ENCODE data around the gene CEP57. TPM values are rescaled to one million over a fixed set of nuclear protein-coding genes. Genes with fewer than 3 reads are reported as not detected.

CEP57 gene
- total and polyA plus RNA-seq, 2 of the 4 experiments (the other 2 are of a cell fraction), result 14.5 to 30.5 TPM

DNA sequence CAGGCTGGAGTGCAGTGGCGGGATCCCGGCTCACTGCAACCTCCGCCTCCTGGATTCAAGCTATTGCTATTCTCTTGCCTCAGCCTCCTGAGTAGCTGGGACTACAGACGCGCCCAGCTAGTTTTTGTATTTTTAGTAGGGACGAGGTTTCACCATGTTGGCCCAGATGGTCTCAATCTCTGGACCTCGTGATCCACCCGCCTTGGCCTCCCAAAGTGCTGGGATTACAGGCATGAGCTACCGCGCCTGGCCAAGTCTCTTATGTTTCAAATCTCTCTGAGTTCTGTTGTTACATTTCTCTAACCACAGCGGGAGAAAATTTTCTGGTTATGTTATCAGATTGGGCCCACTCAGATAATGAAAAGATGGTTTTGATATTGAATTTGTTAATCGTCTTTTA lies 10.1 kb downstream of the CEP57 start:
- 100% methylated on average over 2 of the region's 12 CpGs; no CpG with 5 or more reads in 1 of the 2 experiments for WGBS, 2 experiments (ENCODE audit: extremely low coverage in 2 of 2, insufficient read length in 1 of 2)
- Histone ChIP-seq H3K4ac (ENCODE audit: low read depth, low read length) (no peak overlapping the region), H2BK5ac (ENCODE audit: low read depth, low read length, poor library complexity, severe bottlenecking) (no peak overlapping the region), H3K79me1 (ENCODE audit: low read depth in 1 of 2, low read length in 2 of 2) (peaks cover 7 to 36% of the 10 kb centered on the region in 2 experiments), H3K9me1 (ENCODE audit: insufficient read depth, low read length) (no peaks in the 10 kb centered on the region), H3K4me1 (ENCODE audit: control insufficient read depth, insufficient read depth, low read length) (no peaks in the 10 kb centered on the region), H3K18ac (ENCODE audit: low read depth, low read length) (no peak overlapping the region), H3K27ac (ENCODE audit: insufficient read depth, low read length) (no peak overlapping the region), H3K36me3 (ENCODE audit: control insufficient read depth, insufficient read depth, low read length) (peaks cover 9% of the 10 kb centered on the region), H3K23ac (ENCODE audit: low read depth, low read length) (no peak overlapping the region), H3K4me2 (ENCODE audit: low read depth, low read length) (no peak overlapping the region), H2AFZ (replicated peaks; ENCODE audit: low read length, poor library complexity) (no peak overlapping the region), H4K5ac (ENCODE audit: low read depth, low read length) (no peak overlapping the region), H3K9ac (ENCODE audit: low read depth, low read length) (no peak overlapping the region), H3K56ac (ENCODE audit: extremely low read depth, insufficient read depth, low read length) (no peak overlapping the region), H3K27me3 (ENCODE audit: control insufficient read depth, insufficient read depth, low read length) (no peaks in the 10 kb centered on the region), H4K20me1 (ENCODE audit: insufficient read depth, low read length) (peaks cover 3% of the 10 kb centered on the region; the same call in 1 of the 2 replicates), H2AK5ac (ENCODE audit: low read depth, low read length) (no peak overlapping the region), H2BK20ac (ENCODE audit: low read depth, low read length) (no peak overlapping the region), H2AK9ac (replicated peaks; ENCODE audit: low read depth, low read length, poor library complexity) (no peak overlapping the region), H3K4me3 (ENCODE audit: insufficient read depth, low read depth, low read length) (no peak overlapping the region), H4K91ac (ENCODE audit: insufficient read depth, low read depth, low read length) (no peak overlapping the region), H2BK120ac (ENCODE audit: low read depth, low read length) (no peak overlapping the region), H3K9me3 (ENCODE audit: control insufficient read depth, insufficient read depth, low read length) (no peaks in the 10 kb centered on the region), H3K14ac (replicated peaks; ENCODE audit: low read depth, low read length) (no peak overlapping the region), H4K8ac (ENCODE audit: low read depth in 2 of 2, low read length in 2 of 2) (no peak overlapping the region), H2BK15ac (ENCODE audit: low read depth, low read length) (no peak overlapping the region)
- TF ChIP-seq MAZ (IDR thresholded peaks at IDR 0.05; ENCODE audit: borderline replicate concordance, low read depth, low read length), result no peak
- TF ChIP-seq POLR2A (IDR thresholded peaks at IDR 0.05; ENCODE audit: low read depth, low read length), result no peak
- no peak for TF ChIP-seq CEBPB (IDR thresholded peaks at IDR 0.05; ENCODE audit: low read depth, low read length)
- no peak for TF ChIP-seq BHLHE40 (IDR thresholded peaks at IDR 0.05; ENCODE audit: low read depth, low read length)
- no peak for TF ChIP-seq MXI1 (IDR thresholded peaks at IDR 0.05; ENCODE audit: borderline replicate concordance, low read depth, low read length)
- TF ChIP-seq MAFK (IDR thresholded peaks at IDR 0.05; ENCODE audit: low read depth, low read length), result no peak
- TF ChIP-seq NFE2L2 (IDR thresholded peaks at IDR 0.05; ENCODE audit: low read depth, low read length), result no peak
- TF ChIP-seq, protein P1, sequence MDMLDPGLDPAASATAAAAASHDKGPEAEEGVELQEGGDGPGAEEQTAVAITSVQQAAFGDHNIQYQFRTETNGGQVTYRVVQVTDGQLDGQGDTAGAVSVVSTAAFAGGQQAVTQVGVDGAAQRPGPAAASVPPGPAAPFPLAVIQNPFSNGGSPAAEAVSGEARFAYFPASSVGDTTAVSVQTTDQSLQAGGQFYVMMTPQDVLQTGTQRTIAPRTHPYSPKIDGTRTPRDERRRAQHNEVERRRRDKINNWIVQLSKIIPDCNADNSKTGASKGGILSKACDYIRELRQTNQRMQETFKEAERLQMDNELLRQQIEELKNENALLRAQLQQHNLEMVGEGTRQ (IDR thresholded peaks at IDR 0.05; ENCODE audit: low read depth, low read length), result no peak
- TF ChIP-seq FOS (IDR thresholded peaks at IDR 0.05; ENCODE audit: low read depth, low read length), result no peak
- TF ChIP-seq, protein P2, sequence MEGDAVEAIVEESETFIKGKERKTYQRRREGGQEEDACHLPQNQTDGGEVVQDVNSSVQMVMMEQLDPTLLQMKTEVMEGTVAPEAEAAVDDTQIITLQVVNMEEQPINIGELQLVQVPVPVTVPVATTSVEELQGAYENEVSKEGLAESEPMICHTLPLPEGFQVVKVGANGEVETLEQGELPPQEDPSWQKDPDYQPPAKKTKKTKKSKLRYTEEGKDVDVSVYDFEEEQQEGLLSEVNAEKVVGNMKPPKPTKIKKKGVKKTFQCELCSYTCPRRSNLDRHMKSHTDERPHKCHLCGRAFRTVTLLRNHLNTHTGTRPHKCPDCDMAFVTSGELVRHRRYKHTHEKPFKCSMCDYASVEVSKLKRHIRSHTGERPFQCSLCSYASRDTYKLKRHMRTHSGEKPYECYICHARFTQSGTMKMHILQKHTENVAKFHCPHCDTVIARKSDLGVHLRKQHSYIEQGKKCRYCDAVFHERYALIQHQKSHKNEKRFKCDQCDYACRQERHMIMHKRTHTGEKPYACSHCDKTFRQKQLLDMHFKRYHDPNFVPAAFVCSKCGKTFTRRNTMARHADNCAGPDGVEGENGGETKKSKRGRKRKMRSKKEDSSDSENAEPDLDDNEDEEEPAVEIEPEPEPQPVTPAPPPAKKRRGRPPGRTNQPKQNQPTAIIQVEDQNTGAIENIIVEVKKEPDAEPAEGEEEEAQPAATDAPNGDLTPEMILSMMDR (conservative IDR thresholded peaks at IDR 0.05; ENCODE audit: low read depth, low read length), result no peak
- no peak for TF ChIP-seq RFX5 (IDR thresholded peaks at IDR 0.05; ENCODE audit: low read depth, low read length)
- no peak for TF ChIP-seq SMC3 (IDR thresholded peaks at IDR 0.05; ENCODE audit: low read depth, low read length)
- no peak for TF ChIP-seq RCOR1 (IDR thresholded peaks at IDR 0.05; ENCODE audit: insufficient replicate concordance, low read length)
- TF ChIP-seq, protein P3, sequence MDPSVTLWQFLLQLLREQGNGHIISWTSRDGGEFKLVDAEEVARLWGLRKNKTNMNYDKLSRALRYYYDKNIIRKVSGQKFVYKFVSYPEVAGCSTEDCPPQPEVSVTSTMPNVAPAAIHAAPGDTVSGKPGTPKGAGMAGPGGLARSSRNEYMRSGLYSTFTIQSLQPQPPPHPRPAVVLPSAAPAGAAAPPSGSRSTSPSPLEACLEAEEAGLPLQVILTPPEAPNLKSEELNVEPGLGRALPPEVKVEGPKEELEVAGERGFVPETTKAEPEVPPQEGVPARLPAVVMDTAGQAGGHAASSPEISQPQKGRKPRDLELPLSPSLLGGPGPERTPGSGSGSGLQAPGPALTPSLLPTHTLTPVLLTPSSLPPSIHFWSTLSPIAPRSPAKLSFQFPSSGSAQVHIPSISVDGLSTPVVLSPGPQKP (IDR thresholded peaks at IDR 0.05; ENCODE audit: borderline replicate concordance, low read depth, low read length), result no peak
- no peak for TF ChIP-seq CHD1 (IDR thresholded peaks at IDR 0.05; ENCODE audit: low read depth, low read length)
- no peak for TF ChIP-seq RAD21 (IDR thresholded peaks at IDR 0.05; ENCODE audit: low read length)
- CTCF ChIA-PET, result interaction anchor here (0.6 kb wide), 1 partner anchor 206 kb away, joined by 9 read pairs; no protein-coding TSS in a partner anchor
- intact Hi-C loops (cut with micrococcal nuclease), result no loop called here
- POLR2A ChIA-PET (ENCODE audit: unreplicated experiment), result no interaction called here
- DNase-seq, result no peak
- ATAC-seq (ENCODE audit: low read depth), result no peak
- no TSS peak for BruUV-seq (replicated peaks)
- in situ Hi-C loops (cut with MboI; ENCODE audit: low sequenced_read_pairs), result no loop called here
- dilution Hi-C loops (cut with HindIII; ENCODE audit: low sequenced_read_pairs, unreplicated experiment), result no loop called here

All from IMR-90 (cell line).